Measurements from ENCODE around the gene PRSS50. TPM values are rescaled to one million over a fixed set of nuclear protein-coding genes. Genes with fewer than 3 reads are reported as not detected.

Gene PRSS50
- total RNA-seq = not detected in 2 replicates

DNA sequence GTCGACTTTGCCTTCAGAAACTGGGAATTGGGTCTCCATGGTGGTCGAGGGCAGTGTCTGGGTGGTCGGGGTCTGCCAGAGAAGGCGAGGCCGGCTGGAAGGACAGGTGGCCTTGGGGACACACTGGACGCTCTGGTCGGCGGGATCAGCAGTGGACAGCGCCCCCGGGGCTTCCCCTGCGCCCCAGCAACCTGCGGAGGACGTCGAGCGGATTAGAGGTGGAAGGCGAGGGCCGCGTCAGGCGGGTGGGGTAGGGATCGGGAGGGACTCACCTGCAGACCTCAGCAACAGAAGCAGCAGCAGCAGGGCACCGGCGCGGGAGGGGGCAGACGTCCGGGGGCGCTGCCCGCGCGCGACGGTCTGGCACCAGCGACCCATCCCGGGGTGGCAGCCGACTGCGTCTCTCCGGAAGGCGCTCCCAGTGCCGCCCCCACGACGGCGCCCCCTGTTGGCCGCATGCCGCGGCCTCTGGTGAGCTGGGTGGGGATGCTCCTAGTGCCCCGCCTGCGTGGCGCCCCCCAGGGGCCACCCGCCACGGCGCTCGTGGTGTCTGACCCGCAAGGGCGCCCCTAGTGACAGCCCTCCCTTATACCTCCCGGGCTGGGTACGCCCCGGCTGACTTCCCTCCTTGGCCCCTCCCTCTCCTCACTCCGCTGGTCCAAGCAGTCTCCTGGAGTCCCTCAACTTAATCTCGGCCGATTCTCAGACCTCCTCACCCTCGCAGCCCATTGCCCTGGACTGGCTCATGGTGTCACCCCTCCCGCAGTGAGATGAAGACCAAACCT, at the start of gene PRSS50:
Gene PRSS50, minus strand, starts transcription at position 423 of the 785 bp plus-strand sequence. Its CDS starts 45 bp downstream, at position 378.

DNA sequence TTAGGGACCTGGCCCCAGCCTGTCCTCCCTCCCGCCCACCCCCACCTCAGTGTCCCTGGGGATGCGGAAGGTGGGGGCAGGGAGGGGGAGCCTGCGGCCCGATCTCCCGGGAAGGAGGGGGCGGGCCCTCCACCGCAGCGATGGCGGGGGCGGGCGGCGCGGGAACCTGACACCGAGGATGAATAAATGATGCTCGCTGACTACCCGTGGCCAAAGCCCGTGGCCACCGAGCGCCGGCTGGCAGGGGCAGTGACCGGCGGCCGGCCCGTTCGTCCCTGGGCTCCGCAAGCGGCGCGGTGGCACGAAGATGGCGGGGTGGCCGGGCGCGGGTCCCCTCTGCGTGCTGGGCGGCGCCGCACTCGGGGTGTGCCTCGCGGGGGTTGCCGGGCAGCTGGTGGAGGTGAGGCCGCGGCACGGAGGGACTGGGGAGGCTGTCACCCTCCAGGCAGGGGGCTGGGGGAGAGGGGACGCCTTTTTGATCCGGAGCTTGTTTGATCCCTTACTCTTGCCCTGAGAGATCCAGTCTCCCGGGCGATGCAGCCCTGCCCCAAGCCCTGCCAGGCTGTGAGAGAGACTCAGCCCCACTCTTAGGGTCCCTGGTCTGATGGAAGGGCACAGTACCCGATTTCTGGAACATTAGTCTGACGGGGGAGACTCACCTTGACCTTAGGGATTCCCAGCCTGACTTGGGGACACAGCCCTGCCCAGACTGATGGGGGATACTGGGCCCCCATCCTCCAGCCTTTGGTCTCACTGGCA, 16.3 kb downstream of the PRSS50 start, which contains the start of gene TMIE:
Gene TMIE, plus strand, starts transcription at position 212 of the 759 bp plus-strand sequence. Its CDS starts 96 bp downstream, at position 308.

DNA sequence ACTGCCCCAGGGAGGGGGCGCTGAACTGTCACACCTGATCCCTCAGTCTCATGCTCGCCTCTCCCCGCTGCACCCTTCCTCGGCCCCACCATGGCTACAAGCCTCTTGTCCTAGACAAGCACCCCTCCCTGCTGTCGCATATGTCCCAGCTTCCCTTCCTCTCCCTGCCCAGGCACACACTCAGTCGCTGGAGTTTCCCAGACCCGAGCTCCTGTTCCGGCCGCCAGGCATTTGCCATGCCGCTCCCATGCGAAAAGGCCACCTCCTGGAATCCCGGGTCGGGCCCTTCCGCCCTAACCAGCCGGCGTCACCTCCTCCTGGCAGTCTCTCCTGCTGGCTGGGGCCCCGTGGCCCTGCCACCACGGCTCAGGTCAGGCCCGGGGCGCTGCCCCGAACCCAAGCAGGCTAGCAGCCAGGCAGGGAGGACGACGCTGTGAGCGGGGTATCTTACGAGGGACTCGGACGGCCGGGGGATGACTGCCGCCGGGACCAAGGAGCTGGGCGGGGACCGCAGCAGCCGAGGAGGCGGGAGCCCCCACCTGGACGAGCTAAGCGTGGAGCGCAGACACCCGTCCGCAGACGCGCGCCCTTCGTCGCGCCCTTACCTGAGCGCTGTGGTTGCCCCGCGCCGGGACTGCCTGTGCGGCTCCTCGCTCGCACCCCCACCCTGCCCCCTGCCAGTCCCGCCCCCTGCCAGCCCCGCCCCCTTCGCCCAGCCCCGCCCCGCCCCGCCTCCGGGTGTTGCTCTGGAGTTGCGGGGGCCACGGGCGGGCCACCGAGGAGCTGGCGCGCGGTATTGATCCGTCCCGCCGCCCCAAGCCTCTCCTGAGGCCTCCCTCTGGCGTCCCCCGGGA, 24.4 kb downstream of the PRSS50 start, which contains the start of gene ALS2CL:
Gene ALS2CL, minus strand, starts transcription at position 642 of the 854 bp plus-strand sequence. CDS start 4,239 bp downstream, outside the sequence.

Other genes with a start within 250 kb of the PRSS50 start
- not detected in 2 replicates for gene RTP3, start 219.9 kb downstream of the PRSS50 start, total RNA-seq
- gene LRRC2, start 151.6 kb downstream of the PRSS50 start, total RNA-seq = under 0.01 and 0.99 TPM in 2 replicates
- not detected in 2 replicates for gene FAM240A, start 105.3 kb downstream of the PRSS50 start, total RNA-seq
- gene ALS2CL, start 24.2 kb downstream of the PRSS50 start, total RNA-seq = 0.87 and 2.5 TPM in 2 replicates
- under 0.01 TPM in 1 of 2 replicates, not detected in the other for gene TMIE, start 16.5 kb downstream of the PRSS50 start, total RNA-seq
- gene MYL3, start 145.6 kb upstream of the PRSS50 start, total RNA-seq = not detected in 2 replicates
- 0.66 TPM in 1 of 2 replicates, not detected in the other for gene PTH1R, start 159.9 kb upstream of the PRSS50 start, total RNA-seq

Measured in smooth muscle cell of trachea (primary cell).